Tibial artery (tissue), 4 donors: ENCODE data around the gene LYZ.
A peak's percentile ranks its signal among the peaks of the same experiment; 100 is the strongest.
"Not testable (repeated sequence)": the region's sequence is repeated elsewhere in the genome, so short reads cannot be mapped to it uniquely, and the experiment has no call there.

Source experiments
- DNase-seq, 2 donors: peaks; one replicate each; pipeline ENCODE4 v3.0.0-alpha.2; 2019
- H3K27ac ChIP-seq, 2 donors: fragments of 200-600 bp; sonication (generic) in 1 of 2; 1 replicate in 1 of 2; 2 replicates in 1 of 2; pipeline ENCODE4 v1.5.1; 2018 to 2019; ENCODE audit warnings: mild to moderate bottlenecking in 1 of 2
- H3K27me3 ChIP-seq, 2 donors: fragments of 200-600 bp; sonication (generic) in 1 of 2; one replicate each; pipeline versions ENCODE4 v1.5.1 to v1.6.0; 2016 to 2019
- H3K36me3 ChIP-seq, 3 donors: fragments of 200-600 bp; sonication (generic) in 2 of 3; one replicate each; pipeline ENCODE4 v1.5.1; 2016 to 2019; ENCODE audit warnings: mild to moderate bottlenecking in 2 of 3
- H3K4me1 ChIP-seq, 4 donors: fragments of 200-600 bp; sonication (generic) in 2 of 4; 1 replicate in 3 of 4; 2 replicates in 1 of 4; pipeline ENCODE4 v1.5.1; 2016 to 2019
- H3K4me3 ChIP-seq, 2 donors: fragments of 200-600 bp; sonication (generic) in 1 of 2; 1 replicate in 1 of 2; 2 replicates in 1 of 2; pipeline ENCODE4 v1.5.1; 2018 to 2019; ENCODE audit warnings: mild to moderate bottlenecking in 2 of 2
- H3K9me3 ChIP-seq, 3 donors: fragments of 200-600 bp; sonication (generic) in 1 of 3; one replicate each; pipeline ENCODE4 v1.5.1; 2016 to 2019
- intact Hi-C: fragments of 100-400 bp; cut with DNase I; formaldehyde crosslinking; loops from one replicate; pipeline ENCODE4 v1.15.0; 2023; ENCODE audit warnings: low total_unique reads
- TF ChIP-seq, protein P1 (sequence below), 2 experiments: fragments of 200-600 bp in 1 of 2; fragments of 450-650 bp in 1 of 2; IDR thresholded peaks; one replicate each; pipeline ENCODE4 v1.5.1; 2017 to 2019; ENCODE audit warnings: antibody characterized with exemption in 2 of 2, mild to moderate bottlenecking in 1 of 2, moderate library complexity in 1 of 2

Gene LYZ

DNA sequence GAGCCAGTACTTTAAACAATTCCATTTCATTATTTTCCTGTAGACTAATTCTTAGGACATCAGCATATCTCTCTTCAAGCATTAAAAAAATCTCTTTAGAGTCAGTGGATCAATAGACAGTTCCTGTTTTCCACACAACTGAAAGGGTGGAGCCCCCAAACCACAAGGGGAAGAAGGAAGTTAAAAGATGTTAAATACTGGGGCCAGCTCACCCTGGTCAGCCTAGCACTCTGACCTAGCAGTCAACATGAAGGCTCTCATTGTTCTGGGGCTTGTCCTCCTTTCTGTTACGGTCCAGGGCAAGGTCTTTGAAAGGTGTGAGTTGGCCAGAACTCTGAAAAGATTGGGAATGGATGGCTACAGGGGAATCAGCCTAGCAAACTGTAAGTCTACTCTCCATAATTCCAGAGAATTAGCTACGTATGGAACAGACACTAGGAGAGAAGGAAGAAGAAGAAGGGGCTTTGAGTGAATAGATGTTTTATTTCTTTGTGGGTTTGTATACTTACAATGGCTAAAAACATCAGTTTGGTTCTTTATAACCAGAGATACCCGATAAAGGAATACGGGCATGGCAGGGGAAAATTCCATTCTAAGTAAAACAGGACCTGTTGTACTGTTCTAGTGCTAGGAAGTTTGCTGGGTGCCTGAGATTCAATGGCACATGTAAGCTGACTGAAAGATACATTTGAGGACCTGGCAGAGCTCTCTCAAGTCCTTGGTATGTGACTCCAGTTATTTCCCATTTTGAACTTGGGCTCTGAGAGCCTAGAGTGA, at the start of gene LYZ:
Gene LYZ, plus strand, starts transcription at position 220 of the 777 bp plus-strand sequence. Its CDS starts 28 bp downstream, at position 248.
- intact Hi-C loops = loop anchor here (10.0 kb wide), 1 partner anchor 194 kb away; no protein-coding TSS in a partner anchor
- no peaks in the 10 kb centered on the region for H3K27me3 ChIP-seq
- no peak for DNase-seq
- H3K9me3 ChIP-seq = no peaks in the 10 kb centered on the region
- TF ChIP-seq, protein P1, sequence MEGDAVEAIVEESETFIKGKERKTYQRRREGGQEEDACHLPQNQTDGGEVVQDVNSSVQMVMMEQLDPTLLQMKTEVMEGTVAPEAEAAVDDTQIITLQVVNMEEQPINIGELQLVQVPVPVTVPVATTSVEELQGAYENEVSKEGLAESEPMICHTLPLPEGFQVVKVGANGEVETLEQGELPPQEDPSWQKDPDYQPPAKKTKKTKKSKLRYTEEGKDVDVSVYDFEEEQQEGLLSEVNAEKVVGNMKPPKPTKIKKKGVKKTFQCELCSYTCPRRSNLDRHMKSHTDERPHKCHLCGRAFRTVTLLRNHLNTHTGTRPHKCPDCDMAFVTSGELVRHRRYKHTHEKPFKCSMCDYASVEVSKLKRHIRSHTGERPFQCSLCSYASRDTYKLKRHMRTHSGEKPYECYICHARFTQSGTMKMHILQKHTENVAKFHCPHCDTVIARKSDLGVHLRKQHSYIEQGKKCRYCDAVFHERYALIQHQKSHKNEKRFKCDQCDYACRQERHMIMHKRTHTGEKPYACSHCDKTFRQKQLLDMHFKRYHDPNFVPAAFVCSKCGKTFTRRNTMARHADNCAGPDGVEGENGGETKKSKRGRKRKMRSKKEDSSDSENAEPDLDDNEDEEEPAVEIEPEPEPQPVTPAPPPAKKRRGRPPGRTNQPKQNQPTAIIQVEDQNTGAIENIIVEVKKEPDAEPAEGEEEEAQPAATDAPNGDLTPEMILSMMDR (IDR thresholded peaks at IDR 0.05) = no peak
- H3K36me3 ChIP-seq = no peaks in the 10 kb centered on the region
- H3K27ac ChIP-seq = no peak within 1 kb of the TSS
- H3K4me1 ChIP-seq = no peaks in the 10 kb centered on the region
- peak within 1 kb of the TSS in 1 of 2 donors; percentile 17 for H3K4me3 ChIP-seq

GRCh38 chr12:69298947-69299346, 49.2 kb upstream of the LYZ start:
- Histone ChIP-seq H3K4me1 (no peaks in the 10 kb centered on the region), H3K4me3 (no peak overlapping the region), H3K27ac (no peak overlapping the region), H3K36me3 (no peaks in the 10 kb centered on the region), H3K27me3 (no peaks in the 10 kb centered on the region), H3K9me3 (peaks cover 0 to 4% (median 0%) of the 10 kb centered on the region in 3 donors)
- intact Hi-C loops = no loop called here
- TF ChIP-seq, protein P1 (IDR thresholded peaks at IDR 0.05) = no peak
- no peak for DNase-seq

- H3K36me3 ChIP-seq = no peaks in the 10 kb centered on the region
- intact Hi-C loops = no loop called here
- no peak overlapping the region for H3K27ac ChIP-seq
- H3K27me3 ChIP-seq = no peaks in the 10 kb centered on the region
- no peaks in the 10 kb centered on the region for H3K4me1 ChIP-seq
- peaks cover 0 to 19% (median 5%) of the 10 kb centered on the region in 3 donors for H3K9me3 ChIP-seq
- H3K4me3 ChIP-seq = no peak overlapping the region
- no peak for DNase-seq
- TF ChIP-seq, protein P1 (IDR thresholded peaks at IDR 0.05) = no peak
These were observed 43.9 kb upstream of the LYZ start for GRCh38 chr12:69304284-69304683.

DNA sequence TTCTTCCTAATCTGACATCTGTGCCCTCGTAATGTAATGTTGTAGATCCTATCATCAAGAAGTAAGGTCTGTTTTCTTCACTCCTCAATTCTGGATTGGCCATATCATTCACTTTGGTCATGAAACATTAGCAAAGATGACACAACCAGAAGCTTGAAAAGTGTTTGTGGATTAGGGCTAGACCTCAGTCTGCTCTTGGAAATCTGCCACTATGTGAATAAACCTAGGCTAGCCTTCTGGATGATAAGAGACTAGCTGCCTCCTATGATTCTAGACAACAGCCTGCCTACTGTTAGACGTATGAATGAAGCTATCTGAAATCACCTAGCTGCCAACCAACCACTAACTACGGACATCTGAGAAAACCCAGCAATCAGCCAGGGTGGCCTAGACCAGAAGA, 38.7 kb upstream of the LYZ start:
- intact Hi-C loops = no loop called here
- TF ChIP-seq, protein P1 (IDR thresholded peaks at IDR 0.05) = no peak
- Histone ChIP-seq H3K27me3 (no peaks in the 10 kb centered on the region), H3K4me1 (no peaks in the 10 kb centered on the region), H3K4me3 (no peak overlapping the region), H3K36me3 (no peaks in the 10 kb centered on the region), H3K27ac (no peak overlapping the region), H3K9me3 (peaks cover 0 to 10% (median 5%) of the 10 kb centered on the region in 3 donors)
- DNase-seq = no peak

DNA sequence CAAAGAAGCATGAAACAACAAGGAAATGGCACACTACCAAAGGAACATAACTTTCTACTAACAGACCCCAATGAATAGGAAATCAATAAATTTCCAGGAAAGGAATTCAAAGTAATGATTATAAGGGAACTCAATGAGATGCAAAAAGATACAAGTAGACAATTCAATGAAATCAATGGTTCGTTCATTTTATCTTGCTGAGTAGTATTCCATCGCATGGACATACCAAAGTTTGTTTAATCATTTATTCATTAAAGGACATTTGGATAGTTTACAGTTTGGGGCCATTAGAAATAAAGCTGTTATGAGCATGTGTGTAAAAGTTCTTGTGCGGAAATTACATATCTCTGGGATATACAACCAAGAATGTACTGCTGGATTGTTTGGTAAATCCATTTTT, 35.0 kb upstream of the LYZ start:
- H3K4me1 ChIP-seq = no peaks in the 10 kb centered on the region
- H3K4me3 ChIP-seq = no peak overlapping the region
- no peaks in the 10 kb centered on the region for H3K9me3 ChIP-seq
- no peaks in the 10 kb centered on the region for H3K36me3 ChIP-seq
- no peak for DNase-seq
- intact Hi-C loops = no loop called here
- no peaks in the 10 kb centered on the region for H3K27me3 ChIP-seq
- no peak overlapping the region for H3K27ac ChIP-seq
- TF ChIP-seq, protein P1 (IDR thresholded peaks at IDR 0.05) = no peak

DNA sequence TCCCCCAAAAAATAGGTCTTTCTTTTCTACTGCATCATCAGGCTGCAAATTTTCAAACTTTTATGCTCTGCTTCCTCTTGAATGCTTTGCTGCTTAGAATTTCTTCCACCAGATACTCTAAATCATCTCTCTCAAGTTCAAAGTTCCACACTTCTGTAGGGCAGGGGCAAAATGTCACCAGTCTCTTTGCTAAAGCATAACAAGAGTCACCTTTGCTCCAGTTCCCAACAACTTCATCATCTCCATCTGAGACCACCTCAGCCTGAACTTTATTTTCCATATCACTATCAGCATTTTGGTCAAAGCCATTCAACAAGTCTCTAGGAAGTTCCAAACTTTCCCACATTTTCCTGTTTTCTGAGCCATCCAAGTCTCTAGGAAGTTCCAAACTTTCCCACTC, 31.4 kb upstream of the LYZ start:
- H3K27me3 ChIP-seq, H3K4me1 ChIP-seq, H3K9me3 ChIP-seq, H3K27ac ChIP-seq, DNase-seq, H3K4me3 ChIP-seq, intact Hi-C loops, H3K36me3 ChIP-seq: not testable (repeated sequence)

DNA sequence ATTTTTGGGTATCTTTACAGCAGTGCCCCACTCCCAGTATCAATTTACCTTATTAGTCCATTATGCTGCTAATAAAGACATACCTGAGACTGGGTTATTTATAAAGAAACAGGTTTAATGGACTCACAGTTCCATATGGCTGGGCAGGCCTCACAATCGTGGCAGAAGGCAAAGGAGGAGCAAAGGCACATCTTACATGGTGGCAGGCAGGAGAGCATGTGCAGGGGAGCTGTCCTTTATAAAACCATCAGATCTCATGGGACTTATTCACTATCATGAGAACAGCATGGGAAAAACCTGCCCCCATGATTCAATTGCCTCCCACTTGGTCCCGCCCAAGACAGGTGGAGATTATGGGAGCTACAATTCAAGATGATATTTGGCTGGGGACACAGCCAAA, 30.9 kb upstream of the LYZ start:
- H3K4me1 ChIP-seq, intact Hi-C loops, H3K27ac ChIP-seq, DNase-seq, H3K9me3 ChIP-seq, H3K27me3 ChIP-seq, H3K4me3 ChIP-seq, H3K36me3 ChIP-seq: not testable (repeated sequence)
